Glutamatergic neuron (in vitro differentiated cells): ENCODE results near the gene P2RY8. TPM values are rescaled to one million over a fixed set of nuclear protein-coding genes. Genes with fewer than 3 reads are reported as not detected.
"Not testable (repeated sequence)": the region's sequence is repeated elsewhere in the genome, so short reads cannot be mapped to it uniquely, and the experiment has no call there.

Experiments used
- DNase-seq: peaks from one replicate; pipeline ENCODE4 v3.0.0; 2022
- H3K27ac Mint-ChIP-seq: one replicate; pipeline ENCODE4 v1.8.0; 2020; ENCODE audit warnings: mild to moderate bottlenecking, mixed read lengths, inconsistent platforms; ENCODE audit not compliant: unreplicated experiment
- H3K27me3 Mint-ChIP-seq: one replicate; pipeline ENCODE4 v1.8.0; 2020; ENCODE audit warnings: mild to moderate bottlenecking, moderate library complexity, mixed read lengths, inconsistent platforms; ENCODE audit not compliant: unreplicated experiment
- H3K36me3 Mint-ChIP-seq: one replicate; pipeline ENCODE4 v1.8.0; 2020; ENCODE audit warnings: mild to moderate bottlenecking, mixed read lengths, inconsistent platforms; ENCODE audit not compliant: unreplicated experiment
- H3K4me1 Mint-ChIP-seq: one replicate; pipeline ENCODE4 v1.8.0; 2020; ENCODE audit warnings: mild to moderate bottlenecking, low read depth, mixed read lengths, inconsistent platforms; ENCODE audit not compliant: unreplicated experiment
- H3K4me3 Mint-ChIP-seq: one replicate; pipeline ENCODE4 v1.8.0; 2020; ENCODE audit warnings: mild to moderate bottlenecking, mixed read lengths, inconsistent platforms; ENCODE audit not compliant: unreplicated experiment
- H3K9me3 Mint-ChIP-seq: one replicate; pipeline ENCODE4 v1.8.0; 2020; ENCODE audit warnings: mild to moderate bottlenecking, moderate library complexity, mixed read lengths, inconsistent platforms; ENCODE audit not compliant: unreplicated experiment
- total RNA-seq: library from RNA; stranded (reverse); fragmentation: NEBNext Ultra II Directional; extraction: Animal tissue kit (Norgen Biotek cat#: 25700); gene quantifications from one replicate; pipeline ENCODE4 v1.2.1, GENCODE V29; 2021; ENCODE audit not compliant: unreplicated experiment
- TF ChIP-seq, protein P1 (sequence below): fragments of 200-600 bp; sonication (generic); IDR thresholded peaks from one replicate; pipeline ENCODE4 v1.5.0; 2021; ENCODE audit not compliant: partially characterized antibody, unreplicated experiment

The P2RY8 gene
- total RNA-seq, 1 donor from 2014 or later: 2.3 TPM

DNA sequence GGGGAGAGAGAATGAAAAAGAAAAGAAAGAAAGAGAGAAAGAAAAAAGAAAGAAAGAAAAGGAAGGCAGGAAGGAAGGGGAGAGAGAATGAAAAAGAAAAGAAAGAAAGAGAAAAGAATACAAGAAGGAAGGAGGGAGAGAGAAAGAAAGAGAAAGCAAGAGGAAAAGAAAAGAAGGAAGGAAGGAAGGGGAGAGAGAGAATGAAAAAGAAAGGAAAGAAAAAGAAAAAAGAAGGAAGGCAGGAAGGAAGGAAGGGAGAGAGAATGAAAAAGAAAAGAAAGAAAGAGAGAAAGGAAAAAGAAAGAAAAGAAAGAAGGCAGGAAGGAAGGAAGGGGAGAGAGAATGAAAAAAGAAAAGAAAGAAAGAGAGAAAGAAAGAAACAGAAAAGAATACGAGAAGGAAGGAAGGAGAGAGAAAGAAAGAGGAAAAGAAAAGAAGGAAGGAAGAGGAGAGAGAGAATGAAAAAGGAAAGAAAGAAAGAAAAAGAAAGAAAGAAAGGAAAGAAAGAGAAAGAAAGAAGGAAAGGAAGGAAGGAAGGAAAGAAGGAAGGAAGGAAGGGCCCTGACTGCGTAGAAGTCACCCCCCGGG, 15.1 kb upstream of the P2RY8 start:
- H3K27ac Mint-ChIP-seq: no peak overlapping the region
- peaks cover 4% of the 10 kb centered on the region for H3K27me3 Mint-ChIP-seq
- H3K4me3 Mint-ChIP-seq: no peak overlapping the region
- H3K4me1 Mint-ChIP-seq: no peaks in the 10 kb centered on the region
- DNase-seq: no peak
- H3K36me3 Mint-ChIP-seq: no peaks in the 10 kb centered on the region
- peaks cover 6% of the 10 kb centered on the region for H3K9me3 Mint-ChIP-seq
- TF ChIP-seq, protein P1, sequence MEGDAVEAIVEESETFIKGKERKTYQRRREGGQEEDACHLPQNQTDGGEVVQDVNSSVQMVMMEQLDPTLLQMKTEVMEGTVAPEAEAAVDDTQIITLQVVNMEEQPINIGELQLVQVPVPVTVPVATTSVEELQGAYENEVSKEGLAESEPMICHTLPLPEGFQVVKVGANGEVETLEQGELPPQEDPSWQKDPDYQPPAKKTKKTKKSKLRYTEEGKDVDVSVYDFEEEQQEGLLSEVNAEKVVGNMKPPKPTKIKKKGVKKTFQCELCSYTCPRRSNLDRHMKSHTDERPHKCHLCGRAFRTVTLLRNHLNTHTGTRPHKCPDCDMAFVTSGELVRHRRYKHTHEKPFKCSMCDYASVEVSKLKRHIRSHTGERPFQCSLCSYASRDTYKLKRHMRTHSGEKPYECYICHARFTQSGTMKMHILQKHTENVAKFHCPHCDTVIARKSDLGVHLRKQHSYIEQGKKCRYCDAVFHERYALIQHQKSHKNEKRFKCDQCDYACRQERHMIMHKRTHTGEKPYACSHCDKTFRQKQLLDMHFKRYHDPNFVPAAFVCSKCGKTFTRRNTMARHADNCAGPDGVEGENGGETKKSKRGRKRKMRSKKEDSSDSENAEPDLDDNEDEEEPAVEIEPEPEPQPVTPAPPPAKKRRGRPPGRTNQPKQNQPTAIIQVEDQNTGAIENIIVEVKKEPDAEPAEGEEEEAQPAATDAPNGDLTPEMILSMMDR: no peak

DNA sequence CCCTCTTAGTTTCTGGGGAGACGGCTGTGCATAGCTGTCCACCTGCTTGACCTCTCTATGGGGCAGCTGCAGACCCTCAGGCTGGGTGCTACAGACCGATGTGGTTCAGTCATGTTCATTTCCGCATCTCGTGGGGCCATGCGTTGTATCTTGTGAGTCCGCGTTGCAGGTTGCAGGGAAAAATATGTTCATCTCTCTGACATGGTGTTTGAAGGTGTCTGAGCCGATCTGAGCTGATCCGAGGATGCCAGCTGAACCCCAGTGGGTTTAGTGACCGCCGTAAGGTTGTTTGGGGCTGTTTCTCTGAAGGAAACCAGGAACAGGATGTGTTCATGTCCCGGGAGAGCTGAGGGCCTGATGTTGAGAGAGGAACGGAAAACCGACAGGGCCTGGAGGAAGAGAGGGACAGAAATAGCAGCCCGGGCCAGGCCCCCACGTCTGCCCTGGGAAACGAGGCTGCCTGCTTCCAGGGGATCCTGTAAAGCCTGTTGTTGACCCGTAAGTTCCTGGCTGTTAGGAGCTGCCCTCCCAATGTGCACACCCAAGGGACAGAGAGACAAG, 9.8 kb upstream of the P2RY8 start:
- TF ChIP-seq, protein P1: no peak
- DNase-seq: no peak
- Mint-ChIP-seq H3K4me3 (no peak overlapping the region), H3K4me1 (no peaks in the 10 kb centered on the region), H3K27ac (peak overlapping the region; percentile 1), H3K27me3 (peaks cover 3% of the 10 kb centered on the region), H3K36me3 (peaks cover 8% of the 10 kb centered on the region), H3K9me3 (peaks cover 10% of the 10 kb centered on the region)

DNA sequence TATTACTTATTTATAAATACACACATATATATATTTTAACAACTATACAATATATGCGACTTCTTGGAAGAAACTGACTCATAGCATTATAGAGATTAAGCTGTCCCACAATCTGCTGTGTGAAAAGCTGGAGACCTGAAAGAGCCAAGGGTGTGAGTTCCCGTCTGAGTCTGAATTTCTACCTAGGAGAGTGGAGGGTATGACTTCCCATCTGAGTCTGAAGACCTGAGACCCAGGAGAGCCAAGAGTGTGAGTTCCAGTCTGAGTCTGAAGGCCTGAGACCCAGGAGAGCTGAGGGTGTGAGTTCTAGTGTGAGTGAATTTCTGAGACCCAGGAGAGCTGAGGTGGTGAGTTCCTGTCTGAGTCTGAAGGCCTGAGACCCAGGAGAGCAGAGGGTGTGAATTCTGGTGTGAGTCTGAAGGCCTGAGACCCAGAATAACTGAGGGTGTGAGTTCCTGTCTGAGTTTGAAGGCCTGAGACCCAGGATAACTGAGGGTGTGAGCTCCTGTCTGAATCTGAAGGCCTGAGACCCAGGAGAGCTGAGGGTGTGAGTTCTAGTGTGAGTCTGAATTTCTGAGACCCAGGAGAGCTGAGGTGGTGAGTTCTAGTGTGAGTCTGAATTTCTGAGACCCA, 8.9 kb upstream of the P2RY8 start:
- TF ChIP-seq, protein P1: no peak
- H3K4me1 Mint-ChIP-seq: no peaks in the 10 kb centered on the region
- H3K36me3 Mint-ChIP-seq: peaks cover 8% of the 10 kb centered on the region
- H3K27me3 Mint-ChIP-seq: peaks cover 3% of the 10 kb centered on the region
- peak overlapping the region; percentile 41 for H3K4me3 Mint-ChIP-seq
- H3K9me3 Mint-ChIP-seq: peaks cover 10% of the 10 kb centered on the region
- no peak overlapping the region for H3K27ac Mint-ChIP-seq
- DNase-seq: no peak

DNA sequence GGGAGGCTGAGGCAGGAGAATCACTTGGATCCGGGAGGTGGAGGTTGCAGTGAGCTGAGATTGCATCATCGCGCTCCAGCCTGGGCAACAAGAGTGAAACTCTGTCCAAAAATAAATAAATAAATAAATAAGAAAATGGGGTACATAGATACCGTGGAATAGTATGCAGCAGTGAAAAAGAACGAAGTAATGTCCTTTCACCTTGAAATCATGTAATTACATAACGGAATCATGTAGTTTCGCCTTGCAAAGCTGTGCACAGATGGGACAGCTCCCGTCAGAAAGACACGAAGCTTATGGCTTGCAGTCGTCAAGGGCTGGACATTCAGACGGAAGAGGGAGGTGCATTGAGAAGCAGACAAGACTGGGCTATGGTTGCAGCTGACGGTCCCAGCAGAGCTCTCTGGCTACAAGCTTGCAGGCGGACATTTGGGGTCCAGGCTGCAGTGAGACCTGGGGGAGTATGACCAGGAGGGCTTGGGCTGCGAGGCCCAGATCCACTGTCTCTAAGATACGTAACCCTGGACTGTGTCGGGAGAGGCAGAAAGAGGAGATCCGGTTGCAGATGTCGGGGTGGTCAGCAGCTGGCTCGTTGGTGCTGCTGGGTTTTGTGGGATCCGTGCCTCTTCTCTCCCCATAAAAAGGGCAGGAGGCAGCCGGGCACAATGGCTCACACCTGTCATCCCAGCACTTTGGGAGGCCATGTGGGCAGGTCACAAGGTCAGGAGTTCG, 6.2 kb upstream of the P2RY8 start:
- peaks cover 8% of the 10 kb centered on the region for H3K36me3 Mint-ChIP-seq
- no peaks in the 10 kb centered on the region for H3K27me3 Mint-ChIP-seq
- no peak overlapping the region for H3K4me3 Mint-ChIP-seq
- H3K4me1 Mint-ChIP-seq: no peaks in the 10 kb centered on the region
- H3K9me3 Mint-ChIP-seq: peaks cover 8% of the 10 kb centered on the region
- TF ChIP-seq, protein P1: no peak
- no peak for DNase-seq
- no peak overlapping the region for H3K27ac Mint-ChIP-seq

DNA sequence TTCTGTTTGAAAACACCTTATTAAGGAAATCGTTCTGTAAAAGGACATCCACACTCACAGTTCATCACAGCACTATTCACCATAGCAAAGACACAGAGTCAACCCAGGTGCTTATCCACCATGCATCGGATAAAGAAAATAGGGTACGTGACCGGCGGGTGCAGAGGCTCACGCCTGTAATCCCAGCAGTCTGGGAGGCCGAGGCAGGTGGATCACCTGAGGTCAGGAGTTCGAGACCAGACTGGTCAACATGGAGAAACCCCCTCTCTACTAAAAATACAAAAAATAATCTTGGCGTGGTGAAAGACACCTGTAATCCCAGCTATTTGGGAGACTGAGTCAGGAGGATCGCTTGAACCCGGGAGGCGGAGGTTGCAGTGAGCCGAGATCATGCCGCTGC, 2.2 kb upstream of the P2RY8 start:
- DNase-seq, H3K4me1 Mint-ChIP-seq, H3K36me3 Mint-ChIP-seq, H3K27me3 Mint-ChIP-seq, H3K27ac Mint-ChIP-seq, H3K9me3 Mint-ChIP-seq, H3K4me3 Mint-ChIP-seq: not testable (repeated sequence)

DNA sequence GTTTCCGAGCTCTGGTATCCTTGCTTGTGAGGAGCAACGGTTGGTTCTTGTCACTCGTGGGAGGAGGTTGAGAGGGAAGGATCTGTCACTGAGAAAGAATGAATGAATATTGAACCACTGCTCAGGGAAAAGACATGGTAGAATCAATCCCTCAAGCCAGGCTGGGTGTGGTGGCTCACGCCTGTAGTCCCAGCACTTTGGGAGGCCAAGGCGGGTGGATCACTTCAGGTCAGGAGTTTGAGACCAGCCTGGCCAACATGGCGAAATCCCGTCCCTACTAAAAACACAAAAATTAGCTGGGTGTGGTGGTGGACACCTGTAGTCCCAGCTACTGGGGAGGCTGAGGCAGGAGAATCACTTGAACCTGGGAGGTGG, 718 bp upstream of the P2RY8 start:
- not testable (repeated sequence) for H3K27me3 Mint-ChIP-seq, H3K9me3 Mint-ChIP-seq

More for the DNA sequence above, 718 bp upstream of the P2RY8 start:
- not testable (repeated sequence) for H3K4me1 Mint-ChIP-seq, H3K27ac Mint-ChIP-seq, H3K36me3 Mint-ChIP-seq, DNase-seq, H3K4me3 Mint-ChIP-seq
